ENCODE results near the gene TCF23. TPM values are rescaled to one million over a fixed set of nuclear protein-coding genes. Genes with fewer than 3 reads are reported as not detected.
"Not testable (repeated sequence)": the region's sequence is repeated elsewhere in the genome, so short reads cannot be mapped to it uniquely, and the experiment has no call there.

The TCF23 gene
- total RNA-seq, 2 donors from 2014 or later: under 0.01 to 0.66 TPM

DNA sequence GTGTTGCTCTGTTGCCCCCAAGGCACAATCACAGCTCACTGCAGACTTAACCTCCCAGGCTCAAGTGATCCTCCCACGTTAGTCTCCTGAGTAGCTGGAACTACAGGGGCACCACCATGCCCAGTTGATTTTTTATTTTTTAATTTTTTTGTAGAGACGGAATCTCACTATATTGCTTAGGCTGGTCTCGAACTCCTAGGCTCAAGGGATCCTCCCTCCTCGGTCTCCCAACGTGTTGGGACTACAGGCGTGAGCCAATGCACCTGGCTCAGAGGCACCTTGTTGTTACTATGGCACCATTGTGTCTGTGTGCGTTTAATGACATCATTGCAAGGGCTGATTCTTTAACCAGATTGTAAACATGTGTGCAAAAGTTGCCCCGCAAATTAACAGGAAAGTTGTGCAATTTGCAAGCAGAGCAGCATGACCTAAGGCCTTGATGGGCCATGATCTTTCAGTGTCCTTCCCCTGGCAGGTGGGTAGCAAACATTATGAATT lies 22.6 kb downstream of the TCF23 start:
- H3K27ac ChIP-seq: no peak overlapping the region
- H3K36me3 ChIP-seq (replicated peaks in 1 of 2; ENCODE audit: insufficient read depth in 1 of 2, low read depth in 2 of 2): no peaks in the 10 kb centered on the region
- intact Hi-C loops (cut with DNase I): no loop called here
- TF ChIP-seq, protein P1, sequence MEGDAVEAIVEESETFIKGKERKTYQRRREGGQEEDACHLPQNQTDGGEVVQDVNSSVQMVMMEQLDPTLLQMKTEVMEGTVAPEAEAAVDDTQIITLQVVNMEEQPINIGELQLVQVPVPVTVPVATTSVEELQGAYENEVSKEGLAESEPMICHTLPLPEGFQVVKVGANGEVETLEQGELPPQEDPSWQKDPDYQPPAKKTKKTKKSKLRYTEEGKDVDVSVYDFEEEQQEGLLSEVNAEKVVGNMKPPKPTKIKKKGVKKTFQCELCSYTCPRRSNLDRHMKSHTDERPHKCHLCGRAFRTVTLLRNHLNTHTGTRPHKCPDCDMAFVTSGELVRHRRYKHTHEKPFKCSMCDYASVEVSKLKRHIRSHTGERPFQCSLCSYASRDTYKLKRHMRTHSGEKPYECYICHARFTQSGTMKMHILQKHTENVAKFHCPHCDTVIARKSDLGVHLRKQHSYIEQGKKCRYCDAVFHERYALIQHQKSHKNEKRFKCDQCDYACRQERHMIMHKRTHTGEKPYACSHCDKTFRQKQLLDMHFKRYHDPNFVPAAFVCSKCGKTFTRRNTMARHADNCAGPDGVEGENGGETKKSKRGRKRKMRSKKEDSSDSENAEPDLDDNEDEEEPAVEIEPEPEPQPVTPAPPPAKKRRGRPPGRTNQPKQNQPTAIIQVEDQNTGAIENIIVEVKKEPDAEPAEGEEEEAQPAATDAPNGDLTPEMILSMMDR (IDR thresholded peaks at IDR 0.05): no peak
- TF ChIP-seq POLR2A (IDR thresholded peaks at IDR 0.05): no peak
- no peak for ATAC-seq
- 51 to 56% methylated on average over 8 of the region's 8 CpGs for WGBS, 2 donors
- no peak overlapping the region for H3K4me3 ChIP-seq
- peaks cover 10% of the 10 kb centered on the region for H3K4me1 ChIP-seq
- no peaks in the 10 kb centered on the region for H3K9me3 ChIP-seq
- peaks cover 0 to 8% of the 10 kb centered on the region in 2 donors for H3K27me3 ChIP-seq
- DNase-seq: no peak

DNA sequence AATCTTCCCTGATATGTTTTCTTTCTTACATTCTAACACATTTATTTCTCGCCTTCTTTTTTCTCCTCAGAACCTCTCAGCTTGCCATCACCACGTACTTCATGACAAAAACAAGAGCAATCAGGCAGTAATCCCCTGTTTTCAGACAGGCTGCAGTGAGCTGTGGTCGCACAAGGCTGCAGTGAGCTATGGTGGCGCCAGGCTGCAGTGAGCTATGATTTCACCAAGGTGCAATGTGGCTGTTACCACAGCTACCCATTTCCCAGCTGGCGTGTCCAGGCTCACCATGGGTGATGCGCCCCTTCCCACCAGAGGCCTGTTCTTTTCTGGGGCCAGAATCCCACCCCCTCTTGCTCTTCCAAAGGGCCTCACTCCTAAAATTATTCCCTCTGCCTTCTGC lies 25.8 kb downstream of the TCF23 start:
- no peak for ATAC-seq
- Histone ChIP-seq H3K36me3 (replicated peaks in 1 of 2; ENCODE audit: insufficient read depth in 1 of 2, low read depth in 2 of 2) (no peaks in the 10 kb centered on the region), H3K27me3 (peaks cover 0 to 18% of the 10 kb centered on the region in 2 donors), H3K4me1 (peaks cover 10% of the 10 kb centered on the region), H3K27ac (no peak overlapping the region), H3K9me3 (no peaks in the 10 kb centered on the region), H3K4me3 (no peak overlapping the region)
- DNase-seq: no peak
- TF ChIP-seq, protein P1 (IDR thresholded peaks at IDR 0.05): no peak
- TF ChIP-seq POLR2A (IDR thresholded peaks at IDR 0.05): no peak
- WGBS, 2 donors: 67 to 71% methylated on average over 6 of the region's 6 CpGs
- intact Hi-C loops (cut with DNase I): no loop called here

DNA sequence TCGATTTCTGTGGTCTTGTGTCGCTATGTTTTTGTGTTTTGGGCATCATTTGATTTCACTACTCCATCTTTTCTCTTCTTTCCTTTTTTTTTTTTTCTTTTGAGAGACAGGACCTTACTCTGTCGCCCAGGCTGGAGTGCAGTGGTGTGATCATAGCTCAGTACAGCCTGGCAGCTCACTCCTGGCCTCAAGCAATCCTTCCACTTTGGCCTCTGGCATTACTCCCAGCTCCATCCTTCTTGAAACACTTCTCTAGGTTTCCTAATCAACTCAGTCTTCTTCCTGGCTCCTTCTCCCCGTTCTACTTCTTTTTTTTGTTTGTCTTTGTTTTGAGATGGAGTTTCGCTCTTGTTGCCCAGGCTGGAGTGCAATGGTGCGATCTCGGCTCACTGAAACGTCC lies 26.5 kb downstream of the TCF23 start:
- Histone ChIP-seq H3K9me3 (no peaks in the 10 kb centered on the region), H3K27me3 (peaks cover 0 to 18% of the 10 kb centered on the region in 2 donors), H3K4me1 (peaks cover 5% of the 10 kb centered on the region), H3K36me3 (replicated peaks in 1 of 2; ENCODE audit: insufficient read depth in 1 of 2, low read depth in 2 of 2) (no peaks in the 10 kb centered on the region), H3K27ac (no peak overlapping the region), H3K4me3 (no peak overlapping the region)
- DNase-seq (peak in 1 of 4 donors; percentile 9), ATAC-seq (no peak)
- WGBS, 2 donors: 57 to 61% methylated on average over 8 of the region's 8 CpGs
- intact Hi-C loops (cut with DNase I): no loop called here
- no peak for TF ChIP-seq POLR2A (IDR thresholded peaks at IDR 0.05)

DNA sequence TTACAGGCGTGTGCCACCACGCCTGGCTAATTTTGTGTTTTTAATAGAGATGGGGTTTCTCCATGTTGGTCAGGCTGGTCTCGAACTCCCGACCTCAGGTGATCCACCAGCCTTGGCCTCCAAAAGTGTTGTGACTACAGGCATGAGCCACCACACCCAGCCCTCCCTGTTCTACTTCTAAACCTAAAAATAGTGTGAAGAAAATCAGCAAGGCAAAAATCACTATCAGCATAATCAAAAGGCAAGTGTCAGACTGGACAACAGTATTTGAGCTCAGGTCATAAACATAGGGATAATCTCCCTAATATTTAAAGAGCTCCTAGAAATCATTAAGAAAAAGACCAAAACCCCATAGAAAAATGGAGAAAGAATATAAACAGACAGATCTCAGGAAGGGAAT lies 27.0 kb downstream of the TCF23 start:
- H3K27me3 ChIP-seq: peaks cover 0 to 18% of the 10 kb centered on the region in 2 donors
- H3K9me3 ChIP-seq; DNase-seq; H3K4me3 ChIP-seq; H3K4me1 ChIP-seq; H3K36me3 ChIP-seq (replicated peaks in 1 of 2; ENCODE audit: insufficient read depth in 1 of 2, low read depth in 2 of 2); H3K27ac ChIP-seq; ATAC-seq; intact Hi-C loops (cut with DNase I): not testable (repeated sequence)
- WGBS, 2 donors: 73 to 88% methylated on average over 2 to 4 of the region's 4 CpGs

DNA sequence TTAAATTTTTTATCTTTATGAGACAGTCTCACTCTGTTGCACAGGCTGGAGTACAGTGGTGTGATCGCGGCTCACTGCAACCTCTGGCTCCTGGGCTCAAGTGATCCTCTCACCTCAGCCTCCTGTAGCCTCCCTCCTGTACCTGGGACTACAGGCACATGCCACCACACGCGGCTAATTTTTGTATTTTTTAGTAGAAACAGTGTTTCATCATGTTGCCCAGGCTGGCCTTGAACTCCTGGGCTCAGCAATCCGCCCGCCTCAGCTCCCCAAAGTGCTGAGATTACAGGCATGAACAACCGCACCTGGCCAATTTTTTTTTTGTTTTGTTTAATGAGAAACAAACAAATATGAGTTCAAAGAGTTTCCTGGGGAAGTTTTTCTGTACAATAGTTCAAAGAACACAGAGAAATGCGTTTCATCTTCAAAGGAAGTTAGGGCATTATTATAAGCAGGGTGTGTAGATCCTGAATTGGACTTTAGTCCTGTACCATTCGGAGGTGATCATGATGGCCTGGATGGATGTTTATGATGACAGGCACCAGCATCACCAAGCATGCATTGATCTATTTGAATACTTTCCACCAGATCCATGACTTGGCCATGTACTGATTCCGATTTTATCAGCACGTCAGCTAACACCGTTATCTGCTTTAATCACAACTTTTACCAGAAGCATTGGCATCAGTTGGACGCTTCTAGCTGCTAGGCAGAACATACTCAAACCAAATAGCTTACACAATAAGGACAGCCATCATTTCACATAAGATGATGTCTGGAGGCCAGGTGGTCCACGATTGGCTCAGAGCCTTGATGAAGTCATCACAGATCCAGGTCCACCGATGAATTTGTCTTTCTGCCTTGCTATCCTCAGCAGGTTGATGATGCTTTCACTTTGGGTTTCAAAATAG lies 28.9 kb downstream of the TCF23 start:
- TF ChIP-seq, protein P1 (IDR thresholded peaks at IDR 0.05): no peak
- TF ChIP-seq POLR2A (IDR thresholded peaks at IDR 0.05): no peak
- ATAC-seq (no peak), DNase-seq (no peak)
- Histone ChIP-seq H3K4me1 (no peaks in the 10 kb centered on the region), H3K36me3 (replicated peaks in 1 of 2; ENCODE audit: insufficient read depth in 1 of 2, low read depth in 2 of 2) (no peaks in the 10 kb centered on the region), H3K4me3 (no peak overlapping the region), H3K27ac (no peak overlapping the region), H3K9me3 (no peaks in the 10 kb centered on the region), H3K27me3 (peaks cover 0 to 18% of the 10 kb centered on the region in 2 donors)
- WGBS, 2 donors: 55% methylated on average over 15 of the region's 15 CpGs
- intact Hi-C loops (cut with DNase I): no loop called here
